Body of pancreas (tissue), 4 donors: ENCODE results near the gene TP53BP1. TPM values are rescaled to one million over a fixed set of nuclear protein-coding genes. Genes with fewer than 3 reads are reported as not detected.

Experiments used
- ATAC-seq: fragments of 150-250 bp; one replicate; pipeline ENCODE4 v1.9.1; 2016
- DNase-seq, 4 donors: peaks; one replicate each; pipeline ENCODE4 v3.0.0-alpha.2; 2019
- H3K27ac ChIP-seq, 4 donors: fragments of 200-600 bp; sonication (generic); 1 replicate in 3 of 4; 2 replicates in 1 of 4; pipeline versions ENCODE4 v1.5.1 to v1.6.1; 2016 to 2019; ENCODE audit warnings: mild to moderate bottlenecking in 1 of 4, mixed read lengths in 1 of 4, moderate library complexity in 1 of 4
- H3K27me3 ChIP-seq, 2 donors: fragments of 200-600 bp; sonication (generic); one replicate each; pipeline ENCODE4 v1.6.0; 2016; ENCODE audit warnings: mild to moderate bottlenecking in 1 of 2
- H3K36me3 ChIP-seq, 2 donors: fragments of 200-600 bp; sonication (generic); replicated peaks in 1 of 2; 2 replicates each; pipeline ENCODE4 v1.5.1; 2016; ENCODE audit warnings: low read depth in 2 of 2; ENCODE audit not compliant: insufficient read depth in 1 of 2
- H3K4me1 ChIP-seq: fragments of 200-600 bp; sonication (generic); one replicate; pipeline ENCODE4 v1.6.0; 2016
- H3K4me3 ChIP-seq, 2 donors: fragments of 200-600 bp; sonication (generic); 1 replicate in 1 of 2; 2 replicates in 1 of 2; pipeline ENCODE4 v1.5.1; 2016 to 2019
- H3K9me3 ChIP-seq, 3 donors: fragments of 200-600 bp; sonication (generic); 1 replicate in 2 of 3; 2 replicates in 1 of 3; pipeline ENCODE4 v1.5.1; 2016
- POLR2A ChIP-seq, 3 donors: fragments of 450-650 bp; IDR thresholded peaks; one replicate each; pipeline ENCODE4 v1.6.1; 2016; ENCODE audit warnings: antibody characterized with exemption in 3 of 3, mild to moderate bottlenecking in 2 of 3
- WGBS, 2 donors: methylation state at CpG; one replicate each; pipeline ENCODE4 v1.1.5; 2017; 5-methylcytosine and 5-hydroxymethylcytosine counted together
- intact Hi-C: fragments of 100-400 bp; cut with DNase I; formaldehyde crosslinking; loops from one replicate; pipeline ENCODE4 v1.15.1; 2023
- total RNA-seq, 2 donors: library from RNA; depleted of rRNA; stranded (reverse); fragments of >200 nt; gene quantifications; one replicate each; pipeline ENCODE4 v1.1.0, GENCODE V29; 2016
- TF ChIP-seq, protein P1 (sequence below), 7 experiments: fragments of 450-650 bp in 4 of 7; fragments of 200-600 bp in 3 of 7; sonication (generic) in 3 of 7; IDR thresholded peaks; one replicate each; pipeline ENCODE4 v1.5.1; 2016 to 2019; ENCODE audit warnings: antibody characterized with exemption in 7 of 7

The TP53BP1 gene
- total RNA-seq, 2 donors from 2014 or later, result 12.5 to 17.5 TPM

DNA sequence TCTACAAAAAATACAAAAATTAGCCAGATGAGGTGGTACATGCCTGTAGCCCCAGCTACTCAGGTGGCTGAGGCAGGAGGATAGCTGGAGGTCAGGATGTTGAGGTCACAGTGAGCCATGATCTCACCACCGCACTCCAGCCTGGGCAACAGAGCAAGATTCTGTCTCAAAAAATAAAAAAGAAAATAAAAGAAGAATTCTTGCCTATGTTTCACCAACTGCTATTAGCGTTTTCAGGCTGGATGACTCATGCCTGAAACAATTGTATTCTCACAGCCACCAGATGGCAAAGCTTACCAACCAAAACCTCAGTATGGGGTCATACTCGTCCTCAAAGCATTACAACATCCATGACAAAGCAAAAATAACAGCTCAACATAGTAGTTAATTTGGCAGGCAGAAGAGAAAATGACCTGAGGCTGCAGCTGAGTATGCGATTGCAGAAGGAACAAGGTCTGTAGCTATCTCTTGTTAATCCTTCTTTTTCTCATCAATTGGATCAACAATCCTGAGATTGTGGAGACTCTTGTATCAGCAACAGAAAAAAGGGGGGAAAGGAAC is 52.2 kb downstream of the TP53BP1 start:
- peak overlapping the region in 2 of 4 donors; percentile 23 to 29 for H3K27ac ChIP-seq
- TF ChIP-seq POLR2A (IDR thresholded peaks at IDR 0.05), result no peak
- TF ChIP-seq, protein P1, sequence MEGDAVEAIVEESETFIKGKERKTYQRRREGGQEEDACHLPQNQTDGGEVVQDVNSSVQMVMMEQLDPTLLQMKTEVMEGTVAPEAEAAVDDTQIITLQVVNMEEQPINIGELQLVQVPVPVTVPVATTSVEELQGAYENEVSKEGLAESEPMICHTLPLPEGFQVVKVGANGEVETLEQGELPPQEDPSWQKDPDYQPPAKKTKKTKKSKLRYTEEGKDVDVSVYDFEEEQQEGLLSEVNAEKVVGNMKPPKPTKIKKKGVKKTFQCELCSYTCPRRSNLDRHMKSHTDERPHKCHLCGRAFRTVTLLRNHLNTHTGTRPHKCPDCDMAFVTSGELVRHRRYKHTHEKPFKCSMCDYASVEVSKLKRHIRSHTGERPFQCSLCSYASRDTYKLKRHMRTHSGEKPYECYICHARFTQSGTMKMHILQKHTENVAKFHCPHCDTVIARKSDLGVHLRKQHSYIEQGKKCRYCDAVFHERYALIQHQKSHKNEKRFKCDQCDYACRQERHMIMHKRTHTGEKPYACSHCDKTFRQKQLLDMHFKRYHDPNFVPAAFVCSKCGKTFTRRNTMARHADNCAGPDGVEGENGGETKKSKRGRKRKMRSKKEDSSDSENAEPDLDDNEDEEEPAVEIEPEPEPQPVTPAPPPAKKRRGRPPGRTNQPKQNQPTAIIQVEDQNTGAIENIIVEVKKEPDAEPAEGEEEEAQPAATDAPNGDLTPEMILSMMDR (IDR thresholded peaks at IDR 0.05), result peak in 4 of 7 experiments; percentile 47 to 55 (median 50)
- peak; percentile 11 to 64 (median 26) for DNase-seq
- peaks cover 0 to 4% of the 10 kb centered on the region in 2 donors for H3K36me3 ChIP-seq
- no peak overlapping the region for H3K4me3 ChIP-seq
- peak; percentile 92 for ATAC-seq
- no peaks in the 10 kb centered on the region for H3K4me1 ChIP-seq
- H3K9me3 ChIP-seq, result no peaks in the 10 kb centered on the region
- intact Hi-C loops, result no loop called here
- H3K27me3 ChIP-seq, result no peaks in the 10 kb centered on the region
- 34 to 39% methylated on average over 4 of the region's 4 CpGs for WGBS, 2 donors

DNA sequence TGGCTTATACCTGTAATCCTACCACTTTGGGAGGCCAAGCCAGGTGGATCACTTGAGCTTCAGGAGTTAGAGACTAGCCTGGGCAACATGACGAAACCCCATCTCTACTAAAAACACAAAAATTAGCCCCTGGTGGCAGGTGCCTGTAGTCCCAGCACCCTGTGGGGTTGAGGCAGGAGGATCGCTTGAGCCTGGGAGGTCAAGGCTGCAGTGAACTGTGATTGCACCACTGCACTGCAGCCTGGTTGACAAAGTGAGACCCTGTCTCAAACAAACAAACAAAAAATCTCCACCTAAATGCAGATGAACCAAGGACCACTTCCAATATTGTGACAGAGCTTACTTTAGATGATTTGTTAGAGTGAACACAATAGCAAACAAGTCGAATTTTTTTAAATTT is 53.7 kb downstream of the TP53BP1 start:
- peaks cover 0 to 4% of the 10 kb centered on the region in 2 donors for H3K36me3 ChIP-seq

DNA sequence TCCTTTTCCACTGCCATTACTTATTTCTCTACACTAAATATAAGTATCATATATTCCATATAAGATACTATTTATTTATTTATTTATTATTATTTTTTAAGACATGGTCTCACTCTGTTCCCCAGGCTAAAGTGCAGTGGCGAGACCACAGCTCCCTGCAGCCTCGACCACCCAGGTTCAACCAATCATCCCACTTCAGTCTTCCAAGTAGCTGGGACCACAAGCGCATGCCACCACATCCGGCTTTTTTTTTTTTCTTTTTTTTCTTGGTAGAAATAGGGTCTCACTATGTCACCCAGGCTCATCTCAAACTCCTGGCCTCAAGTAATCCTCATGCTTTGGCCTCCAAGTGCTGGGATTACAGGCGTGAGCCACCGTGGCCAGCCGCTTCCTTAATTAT is 56.6 kb downstream of the TP53BP1 start:
- WGBS, 2 donors, result 92 to 93% methylated on average over 7 of the region's 7 CpGs
- no peak overlapping the region for H3K4me3 ChIP-seq
- TF ChIP-seq, protein P1 (IDR thresholded peaks at IDR 0.05), result no peak
- no peak for TF ChIP-seq POLR2A (IDR thresholded peaks at IDR 0.05)
- H3K27ac ChIP-seq, result no peak overlapping the region
- H3K27me3 ChIP-seq, result no peaks in the 10 kb centered on the region
- intact Hi-C loops, result no loop called here
- peaks cover 0 to 4% of the 10 kb centered on the region in 2 donors for H3K36me3 ChIP-seq
- no peaks in the 10 kb centered on the region for H3K4me1 ChIP-seq
- DNase-seq (no peak), ATAC-seq (no peak)
- H3K9me3 ChIP-seq, result no peaks in the 10 kb centered on the region

More for the DNA sequence above, 53.7 kb downstream of the TP53BP1 start:
- 68 to 77% methylated on average over 3 of the region's 3 CpGs for WGBS, 2 donors
- Histone ChIP-seq H3K4me3 (no peak overlapping the region), H3K27ac (no peak overlapping the region), H3K9me3 (no peaks in the 10 kb centered on the region), H3K27me3 (no peaks in the 10 kb centered on the region), H3K4me1 (no peaks in the 10 kb centered on the region)
- no peak for DNase-seq
- no peak for ATAC-seq
- intact Hi-C loops, result no loop called here
- no peak for TF ChIP-seq POLR2A (IDR thresholded peaks at IDR 0.05)
- TF ChIP-seq, protein P1 (IDR thresholded peaks at IDR 0.05), result no peak

DNA sequence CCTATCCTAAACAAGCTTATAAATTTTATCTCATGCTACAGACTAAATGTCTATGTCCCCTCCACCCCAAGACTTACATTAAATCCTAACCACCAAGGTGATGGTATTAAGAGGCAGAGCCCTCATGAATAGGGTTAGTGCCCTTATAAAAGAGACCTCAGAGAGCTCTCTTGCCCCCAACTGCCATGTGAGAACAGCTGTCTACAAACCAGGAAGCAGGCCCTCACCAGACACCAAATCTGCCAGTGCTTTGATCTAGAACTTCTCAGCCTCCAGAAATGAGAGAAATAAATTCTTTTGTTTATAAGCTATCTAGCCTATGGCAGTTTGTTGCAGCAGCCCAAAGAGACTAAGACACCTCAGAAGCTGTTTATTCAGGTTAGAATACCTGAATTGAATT is 58.5 kb downstream of the TP53BP1 start:
- no peaks in the 10 kb centered on the region for H3K27me3 ChIP-seq
- H3K36me3 ChIP-seq, result peaks cover 0 to 4% of the 10 kb centered on the region in 2 donors
- DNase-seq, result no peak
- TF ChIP-seq, protein P1 (IDR thresholded peaks at IDR 0.05), result no peak
- TF ChIP-seq POLR2A (IDR thresholded peaks at IDR 0.05), result no peak
- intact Hi-C loops, result no loop called here
- H3K4me3 ChIP-seq, result no peak overlapping the region
- no peak overlapping the region for H3K27ac ChIP-seq
- ATAC-seq, result no peak
- no peaks in the 10 kb centered on the region for H3K9me3 ChIP-seq
- no peaks in the 10 kb centered on the region for H3K4me1 ChIP-seq

DNA sequence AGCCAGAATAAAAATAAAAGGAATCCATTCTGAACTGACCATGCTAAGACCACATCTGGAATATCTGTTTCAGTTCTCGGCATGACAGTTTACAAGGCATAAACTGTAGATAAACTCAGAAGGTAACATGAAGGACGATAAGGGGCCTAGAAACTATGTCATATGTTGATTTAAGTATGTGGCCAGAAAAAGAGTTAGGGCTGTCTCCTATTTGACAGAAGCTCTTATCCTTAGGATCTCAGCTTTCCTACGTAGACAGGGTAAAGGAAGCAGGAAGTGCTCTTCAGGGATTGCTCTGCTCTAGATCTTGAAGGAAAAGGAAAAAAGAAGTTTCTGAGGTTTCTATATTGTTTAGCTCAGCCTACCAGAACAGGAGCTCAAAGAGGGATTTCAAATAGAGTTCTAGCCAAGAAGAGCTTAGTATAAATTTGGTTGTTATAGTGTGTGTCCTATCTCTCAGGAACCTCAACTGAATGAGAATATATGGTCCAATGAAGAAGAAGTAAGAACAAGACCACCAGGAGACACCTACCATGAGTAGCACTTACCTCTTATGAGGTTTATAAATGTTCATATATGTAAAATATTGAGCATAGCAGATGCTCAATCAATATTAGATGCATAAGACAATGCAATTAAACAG is 59.2 kb downstream of the TP53BP1 start:
- Histone ChIP-seq H3K4me1 (no peaks in the 10 kb centered on the region), H3K4me3 (no peak overlapping the region), H3K27me3 (no peaks in the 10 kb centered on the region), H3K9me3 (no peaks in the 10 kb centered on the region), H3K36me3 (peaks cover 0 to 4% of the 10 kb centered on the region in 2 donors), H3K27ac (no peak overlapping the region)
- no peak for DNase-seq
- ATAC-seq, result no peak
- no peak for TF ChIP-seq POLR2A (IDR thresholded peaks at IDR 0.05)
- TF ChIP-seq, protein P1 (IDR thresholded peaks at IDR 0.05), result no peak
- 44 to 59% methylated on average over 3 of the region's 3 CpGs for WGBS, 2 donors
- intact Hi-C loops, result no loop called here
